ENCODE measurements around the gene MAT2B. TPM values are rescaled to one million over a fixed set of nuclear protein-coding genes. Genes with fewer than 3 reads are reported as not detected.

The MAT2B gene
- total RNA-seq, 2 experiments from 2014 or later = 33.0 to 34.7 TPM

DNA sequence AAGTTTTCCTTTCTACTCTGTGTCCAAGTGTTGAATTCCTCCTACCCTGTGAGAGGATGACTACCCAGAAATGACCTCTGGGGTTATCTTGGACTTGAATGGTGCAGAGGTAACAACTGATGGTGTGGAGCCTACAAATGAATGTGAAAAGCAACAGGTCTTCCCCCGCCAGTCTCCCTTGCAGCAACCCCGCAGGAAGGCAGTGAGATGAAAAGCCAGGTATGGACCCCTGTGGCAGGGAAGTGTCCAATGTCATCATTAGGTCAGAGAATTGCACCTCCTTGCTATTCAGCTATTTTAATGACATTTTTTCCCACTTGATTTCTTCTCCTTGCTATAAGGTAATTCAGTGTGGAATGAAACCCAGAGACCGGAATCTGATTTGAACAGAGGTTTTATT, 58.5 kb downstream of the MAT2B start:
- no peak overlapping the region for H3K4me3 Mint-ChIP-seq
- CTCF ChIA-PET = interaction anchor here (1.1 to 1.2 kb wide), 2 partner anchors 15 to 17 kb away, joined by 3 read pairs; no protein-coding TSS in a partner anchor

DNA sequence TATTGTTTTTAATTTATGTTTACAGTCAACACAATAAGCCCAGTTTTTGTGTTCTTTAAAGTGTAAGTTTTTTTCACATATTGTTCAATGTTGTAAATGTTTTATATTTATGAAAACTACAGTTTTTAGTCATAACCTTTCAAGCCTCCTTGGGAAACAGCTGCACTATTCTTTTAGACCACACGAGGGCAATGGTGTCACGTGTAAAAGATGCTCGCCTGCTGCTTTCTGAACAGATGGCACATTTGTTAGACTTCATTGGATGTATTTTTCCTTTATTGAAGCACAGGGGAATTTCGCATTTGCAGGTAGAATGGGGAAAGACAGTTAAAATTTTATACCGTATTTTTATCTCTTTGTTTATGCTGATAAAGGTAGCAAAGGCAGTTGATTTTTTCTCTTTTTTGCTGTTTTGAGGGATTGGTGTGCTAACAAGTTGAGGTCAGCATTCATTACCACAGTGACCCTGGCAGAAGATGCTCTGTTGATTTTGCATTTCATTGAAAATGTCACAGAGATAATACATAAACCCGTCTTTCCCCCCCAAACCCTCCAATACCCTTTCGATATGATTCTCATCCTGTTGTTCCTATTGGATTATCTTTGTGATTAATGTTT, 59.0 kb downstream of the MAT2B start:
- Histone ChIP-seq H3K27me3 (ENCODE audit: control insufficient read depth in 1 of 2, insufficient read depth in 2 of 2, low read length in 2 of 2) (peaks cover 27 to 49% of the 10 kb centered on the region in 2 experiments), H3K4me3 (ENCODE audit: low read length) (no peak overlapping the region), H3K27ac (ENCODE audit: low read depth in 1 of 2, low read length in 2 of 2) (no peak overlapping the region), H3K36me3 (ENCODE audit: insufficient read depth, low read length) (no peaks in the 10 kb centered on the region), H3K9me3 (ENCODE audit: control insufficient read depth in 1 of 2, insufficient read depth in 1 of 2, low read length in 2 of 2) (no peaks in the 10 kb centered on the region), H3K4me1 (ENCODE audit: insufficient read depth, low read length) (peaks cover 18% of the 10 kb centered on the region)
- TF ChIP-seq, protein P1, sequence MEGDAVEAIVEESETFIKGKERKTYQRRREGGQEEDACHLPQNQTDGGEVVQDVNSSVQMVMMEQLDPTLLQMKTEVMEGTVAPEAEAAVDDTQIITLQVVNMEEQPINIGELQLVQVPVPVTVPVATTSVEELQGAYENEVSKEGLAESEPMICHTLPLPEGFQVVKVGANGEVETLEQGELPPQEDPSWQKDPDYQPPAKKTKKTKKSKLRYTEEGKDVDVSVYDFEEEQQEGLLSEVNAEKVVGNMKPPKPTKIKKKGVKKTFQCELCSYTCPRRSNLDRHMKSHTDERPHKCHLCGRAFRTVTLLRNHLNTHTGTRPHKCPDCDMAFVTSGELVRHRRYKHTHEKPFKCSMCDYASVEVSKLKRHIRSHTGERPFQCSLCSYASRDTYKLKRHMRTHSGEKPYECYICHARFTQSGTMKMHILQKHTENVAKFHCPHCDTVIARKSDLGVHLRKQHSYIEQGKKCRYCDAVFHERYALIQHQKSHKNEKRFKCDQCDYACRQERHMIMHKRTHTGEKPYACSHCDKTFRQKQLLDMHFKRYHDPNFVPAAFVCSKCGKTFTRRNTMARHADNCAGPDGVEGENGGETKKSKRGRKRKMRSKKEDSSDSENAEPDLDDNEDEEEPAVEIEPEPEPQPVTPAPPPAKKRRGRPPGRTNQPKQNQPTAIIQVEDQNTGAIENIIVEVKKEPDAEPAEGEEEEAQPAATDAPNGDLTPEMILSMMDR (IDR thresholded peaks at IDR 0.05) = peak; percentile 86
- ChIA-PET CTCF (interaction anchor here (1.1 to 1.2 kb wide), 2 partner anchors 14 to 16 kb away, joined by 3 read pairs; no protein-coding TSS in a partner anchor), POLR2A (no interaction called here)
- intact Hi-C loops (cut with DNase I, micrococcal nuclease) = loop anchor here in 1 of 2 experiments (2.0 kb wide), 1 partner anchor 1644 kb away; no protein-coding TSS in a partner anchor
- Mint-ChIP-seq H3K4me3 (peak overlapping the region; percentile 39), H3K27me3 (peaks cover 68% of the 10 kb centered on the region), H3K36me3 (ENCODE audit: low read depth) (no peaks in the 10 kb centered on the region), H3K27ac (no peak overlapping the region), H3K9me3 (no peaks in the 10 kb centered on the region), H3K4me1 (ENCODE audit: low read depth) (peaks cover 17% of the 10 kb centered on the region)
- peak; percentile 56 for ATAC-seq (ENCODE audit: poor library complexity)
- peak; percentile 27 to 77 (median 54) for DNase-seq

More for the DNA sequence above, 58.5 kb downstream of the MAT2B start:
- Histone ChIP-seq H3K4me3 (ENCODE audit: low read length) (no peak overlapping the region), H3K36me3 (ENCODE audit: insufficient read depth, low read length) (no peaks in the 10 kb centered on the region), H3K27ac (ENCODE audit: low read depth in 1 of 2, low read length in 2 of 2) (no peak overlapping the region), H3K4me1 (ENCODE audit: insufficient read depth, low read length) (peaks cover 18% of the 10 kb centered on the region), H3K9me3 (ENCODE audit: control insufficient read depth in 1 of 2, insufficient read depth in 1 of 2, low read length in 2 of 2) (no peaks in the 10 kb centered on the region), H3K27me3 (ENCODE audit: control insufficient read depth in 1 of 2, insufficient read depth in 2 of 2, low read length in 2 of 2) (peaks cover 27 to 44% of the 10 kb centered on the region in 2 experiments)
- Mint-ChIP-seq H3K4me1 (ENCODE audit: low read depth) (peaks cover 17% of the 10 kb centered on the region), H3K9me3 (no peaks in the 10 kb centered on the region), H3K27ac (no peak overlapping the region), H3K36me3 (ENCODE audit: low read depth) (no peaks in the 10 kb centered on the region), H3K27me3 (peaks cover 66% of the 10 kb centered on the region)
- TF ChIP-seq, protein P1 (IDR thresholded peaks at IDR 0.05) = no peak
- ATAC-seq (ENCODE audit: poor library complexity) (no peak), DNase-seq (no peak)
- POLR2A ChIA-PET = no interaction called here
- intact Hi-C loops (cut with DNase I, micrococcal nuclease) = loop anchor here in 1 of 2 experiments (2.0 kb wide), 1 partner anchor 1645 kb away; no protein-coding TSS in a partner anchor

DNA sequence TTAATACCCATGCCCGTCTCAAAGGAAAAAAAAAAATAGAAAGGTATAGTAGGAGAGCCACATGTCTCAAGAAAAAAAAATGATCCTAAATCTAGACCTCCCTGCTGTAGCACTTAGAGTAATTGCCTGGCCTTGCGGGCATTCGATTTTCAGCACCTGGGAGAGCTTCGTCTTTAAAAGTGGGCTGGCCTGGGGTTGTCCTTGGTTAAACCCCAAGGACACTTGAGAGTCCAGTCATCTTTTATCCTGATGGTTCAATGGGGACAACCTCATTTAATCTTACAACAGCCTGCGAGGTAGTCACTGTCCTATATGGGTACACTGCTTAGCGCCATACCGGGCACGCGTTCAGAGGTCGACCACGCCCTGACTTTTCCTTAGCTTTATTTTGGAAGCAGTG, 60.1 kb downstream of the MAT2B start:
- peaks cover 31 to 60% of the 10 kb centered on the region in 2 experiments for H3K27me3 ChIP-seq (ENCODE audit: control insufficient read depth in 1 of 2, insufficient read depth in 2 of 2, low read length in 2 of 2)
- H3K9me3 ChIP-seq (ENCODE audit: control insufficient read depth in 1 of 2, insufficient read depth in 1 of 2, low read length in 2 of 2) = no peaks in the 10 kb centered on the region
- H3K36me3 Mint-ChIP-seq (ENCODE audit: low read depth) = no peaks in the 10 kb centered on the region
- H3K4me1 ChIP-seq (ENCODE audit: insufficient read depth, low read length) = peaks cover 18% of the 10 kb centered on the region
- no peaks in the 10 kb centered on the region for H3K36me3 ChIP-seq (ENCODE audit: insufficient read depth, low read length)
- DNase-seq = no peak
- no peak overlapping the region for H3K27ac Mint-ChIP-seq
- peaks cover 75% of the 10 kb centered on the region for H3K27me3 Mint-ChIP-seq
- peak overlapping the region; percentile 67 for H3K4me3 Mint-ChIP-seq
- TF ChIP-seq, protein P1 (IDR thresholded peaks at IDR 0.05) = no peak
- H3K4me3 ChIP-seq (ENCODE audit: low read length) = peak overlapping the region; percentile 48
- POLR2A ChIA-PET = no interaction called here
- intact Hi-C loops (cut with DNase I, micrococcal nuclease) = loop anchor here in 1 of 2 experiments (2.0 to 5.0 kb wide), 2 partner anchors 937 to 1643 kb away; no protein-coding TSS in a partner anchor
- peaks cover 17% of the 10 kb centered on the region for H3K4me1 Mint-ChIP-seq (ENCODE audit: low read depth)
- H3K9me3 Mint-ChIP-seq = no peaks in the 10 kb centered on the region
- no peak for ATAC-seq (ENCODE audit: poor library complexity)
- CTCF ChIA-PET = no interaction called here
- H3K27ac ChIP-seq (ENCODE audit: low read depth in 1 of 2, low read length in 2 of 2) = no peak overlapping the region
